Activated T-helper 1 cell treated with anti-CD3 and anti-CD28 coated beads, Interleukin-12 subunit alpha, Interleukin-12 subunit beta, Interleukin-2, Interleukin-4 antibody, amounts not matched to agents 30 ng/mL and 10 ng/mL and 1 ng/mL, durations not matched to agents 14 hours and 24 hours and 36 hours (primary cell): ENCODE results near the gene KRTAP19-6. TPM values are rescaled to one million over a fixed set of nuclear protein-coding genes. Genes with fewer than 3 reads are reported as not detected.

ENCODE experiments used
- DNase-seq: peaks from one replicate; pipeline ENCODE4 v3.0.0; 2021; ENCODE audit warnings: low spot score
- H3K27ac Mint-ChIP-seq: one replicate; pipeline ENCODE4 v1.8.0; 2021; ENCODE audit warnings: mild to moderate bottlenecking, mixed read lengths
- H3K27me3 Mint-ChIP-seq: one replicate; pipeline ENCODE4 v1.8.0; 2022; ENCODE audit warnings: mild to moderate bottlenecking, moderate library complexity, mixed read lengths; ENCODE audit not compliant: insufficient read depth
- H3K36me3 Mint-ChIP-seq: one replicate; pipeline ENCODE4 v1.8.0; 2021; ENCODE audit warnings: low read depth, mixed read lengths
- H3K4me1 Mint-ChIP-seq: one replicate; pipeline ENCODE4 v1.8.0; 2021; ENCODE audit warnings: low read depth, mixed read lengths
- H3K4me3 Mint-ChIP-seq: one replicate; pipeline ENCODE4 v1.8.0; 2021; ENCODE audit warnings: mild to moderate bottlenecking, moderate library complexity, mixed read lengths
- H3K9me3 Mint-ChIP-seq: one replicate; pipeline ENCODE4 v1.8.0; 2021; ENCODE audit warnings: mixed read lengths
- intact Hi-C: fragments of 100-400 bp; cut with micrococcal nuclease; formaldehyde crosslinking; loops from one replicate; pipeline ENCODE4 v1.15.1; 2024
- total RNA-seq: library from RNA; stranded (reverse); gene quantifications from 2 replicates; pipeline ENCODE4 v1.2.3, GENCODE V29; 2022

The KRTAP19-6 gene
- not detected in 2 replicates for total RNA-seq

- Mint-ChIP-seq H3K27ac (no peak within 1 kb of the TSS), H3K9me3 (peaks cover 3% of the 10 kb centered on the region), H3K4me3 (no peak within 1 kb of the TSS), H3K36me3 (no peaks in the 10 kb centered on the region), H3K4me1 (no peaks in the 10 kb centered on the region), H3K27me3 (no peaks in the 10 kb centered on the region)
- no peak for DNase-seq
- intact Hi-C loops, result no loop called here
Observed at GRCh38 chr21:30541764-30542163, at the start of gene KRTAP19-6. KRTAP19-6 (minus strand) TSS chr21:30541864; CDS start chr21:30541833, 31 bp downstream.

GRCh38 chr21:30590297-30590696, 48.6 kb upstream of the KRTAP19-6 start, which contains the start of gene KRTAP22-2:
KRTAP22-2 (minus strand) TSS chr21:30590397.
- DNase-seq, result no peak
- Mint-ChIP-seq H3K27ac (no peak within 1 kb of the TSS), H3K36me3 (no peaks in the 10 kb centered on the region), H3K27me3 (no peaks in the 10 kb centered on the region), H3K4me3 (no peak within 1 kb of the TSS), H3K4me1 (no peaks in the 10 kb centered on the region), H3K9me3 (no peaks in the 10 kb centered on the region)
- intact Hi-C loops, result no loop called here

GRCh38 chr21:30582870-30583269, 41.2 kb upstream of the KRTAP19-6 start:
- no peak for DNase-seq
- H3K27ac Mint-ChIP-seq, result no peak overlapping the region
- no peak overlapping the region for H3K4me3 Mint-ChIP-seq
- no peaks in the 10 kb centered on the region for H3K9me3 Mint-ChIP-seq
- H3K27me3 Mint-ChIP-seq, result no peaks in the 10 kb centered on the region
- no peaks in the 10 kb centered on the region for H3K36me3 Mint-ChIP-seq
- no peaks in the 10 kb centered on the region for H3K4me1 Mint-ChIP-seq
- intact Hi-C loops, result no loop called here

- no peak for DNase-seq
- H3K27ac Mint-ChIP-seq, result no peak overlapping the region
Observed at GRCh38 chr21:30580132-30580531, 38.5 kb upstream of the KRTAP19-6 start.

GRCh38 chr21:30579346-30579745, 37.7 kb upstream of the KRTAP19-6 start:
- Mint-ChIP-seq H3K4me1 (no peaks in the 10 kb centered on the region), H3K27me3 (no peaks in the 10 kb centered on the region), H3K36me3 (no peaks in the 10 kb centered on the region), H3K4me3 (no peak overlapping the region), H3K27ac (no peak overlapping the region), H3K9me3 (no peaks in the 10 kb centered on the region)
- intact Hi-C loops, result no loop called here
- DNase-seq, result no peak

More at GRCh38 chr21:30580132-30580531, 38.5 kb upstream of the KRTAP19-6 start:
- H3K4me1 Mint-ChIP-seq, result no peaks in the 10 kb centered on the region
- no peaks in the 10 kb centered on the region for H3K36me3 Mint-ChIP-seq
- H3K4me3 Mint-ChIP-seq, result no peak overlapping the region
- no peaks in the 10 kb centered on the region for H3K9me3 Mint-ChIP-seq
- intact Hi-C loops, result no loop called here
- no peaks in the 10 kb centered on the region for H3K27me3 Mint-ChIP-seq

GRCh38 chr21:30577766-30578165, 36.1 kb upstream of the KRTAP19-6 start:
- Mint-ChIP-seq H3K4me1 (no peaks in the 10 kb centered on the region), H3K36me3 (no peaks in the 10 kb centered on the region), H3K4me3 (no peak overlapping the region), H3K27me3 (no peaks in the 10 kb centered on the region), H3K27ac (no peak overlapping the region), H3K9me3 (no peaks in the 10 kb centered on the region)
- intact Hi-C loops, result no loop called here
- DNase-seq, result no peak

GRCh38 chr21:30567617-30568016, 26.0 kb upstream of the KRTAP19-6 start:
- no peaks in the 10 kb centered on the region for H3K36me3 Mint-ChIP-seq
- intact Hi-C loops, result no loop called here
- no peak overlapping the region for H3K27ac Mint-ChIP-seq
- no peak for DNase-seq
- H3K4me1 Mint-ChIP-seq, result no peaks in the 10 kb centered on the region
- H3K9me3 Mint-ChIP-seq, result no peaks in the 10 kb centered on the region
- H3K4me3 Mint-ChIP-seq, result no peak overlapping the region
- peaks cover 2% of the 10 kb centered on the region for H3K27me3 Mint-ChIP-seq

GRCh38 chr21:30563630-30564029, 22.0 kb upstream of the KRTAP19-6 start:
- H3K27me3 Mint-ChIP-seq, result no peaks in the 10 kb centered on the region
- H3K9me3 Mint-ChIP-seq, result no peaks in the 10 kb centered on the region
- intact Hi-C loops, result no loop called here
- no peaks in the 10 kb centered on the region for H3K36me3 Mint-ChIP-seq
- DNase-seq, result no peak
- H3K4me3 Mint-ChIP-seq, result no peak overlapping the region
- H3K27ac Mint-ChIP-seq, result no peak overlapping the region
- no peaks in the 10 kb centered on the region for H3K4me1 Mint-ChIP-seq

- H3K36me3 Mint-ChIP-seq, result no peaks in the 10 kb centered on the region
- H3K4me3 Mint-ChIP-seq, result no peak overlapping the region
- DNase-seq, result no peak
- intact Hi-C loops, result no loop called here
- H3K4me1 Mint-ChIP-seq, result no peaks in the 10 kb centered on the region
- no peak overlapping the region for H3K27ac Mint-ChIP-seq
- no peaks in the 10 kb centered on the region for H3K27me3 Mint-ChIP-seq
- no peaks in the 10 kb centered on the region for H3K9me3 Mint-ChIP-seq
Observed at GRCh38 chr21:30563072-30563471, 21.4 kb upstream of the KRTAP19-6 start.

GRCh38 chr21:30561957-30562356, 20.3 kb upstream of the KRTAP19-6 start:
- intact Hi-C loops, result no loop called here
- no peak overlapping the region for H3K27ac Mint-ChIP-seq
- H3K36me3 Mint-ChIP-seq, result no peaks in the 10 kb centered on the region
- no peak for DNase-seq
- H3K4me1 Mint-ChIP-seq, result no peaks in the 10 kb centered on the region
- no peak overlapping the region for H3K4me3 Mint-ChIP-seq
- H3K9me3 Mint-ChIP-seq, result no peaks in the 10 kb centered on the region
- no peaks in the 10 kb centered on the region for H3K27me3 Mint-ChIP-seq

- intact Hi-C loops, result no loop called here
- Mint-ChIP-seq H3K27ac (no peak within 1 kb of the TSS), H3K27me3 (no peaks in the 10 kb centered on the region), H3K9me3 (no peaks in the 10 kb centered on the region), H3K4me3 (no peak within 1 kb of the TSS), H3K4me1 (no peaks in the 10 kb centered on the region), H3K36me3 (no peaks in the 10 kb centered on the region)
- DNase-seq, result no peak
Observed at GRCh38 chr21:30561264-30561895, 19.7 kb upstream of the KRTAP19-6 start, which contains the start of gene KRTAP19-7. KRTAP19-7 (minus strand) TSS chr21:30561314; CDS start chr21:30561289, 25 bp downstream.

- Mint-ChIP-seq H3K4me3 (no peak overlapping the region), H3K9me3 (peaks cover 14% of the 10 kb centered on the region), H3K4me1 (no peaks in the 10 kb centered on the region), H3K27me3 (no peaks in the 10 kb centered on the region), H3K36me3 (no peaks in the 10 kb centered on the region), H3K27ac (no peak overlapping the region)
- intact Hi-C loops, result no loop called here
- no peak for DNase-seq
Observed at GRCh38 chr21:30555095-30555494, 13.4 kb upstream of the KRTAP19-6 start.

GRCh38 chr21:30552782-30553181, 11.1 kb upstream of the KRTAP19-6 start:
- no peak overlapping the region for H3K27ac Mint-ChIP-seq
- DNase-seq, result no peak
- no peak overlapping the region for H3K4me3 Mint-ChIP-seq
- H3K9me3 Mint-ChIP-seq, result peaks cover 14% of the 10 kb centered on the region
- no peaks in the 10 kb centered on the region for H3K36me3 Mint-ChIP-seq
- H3K4me1 Mint-ChIP-seq, result no peaks in the 10 kb centered on the region
- intact Hi-C loops, result no loop called here
- H3K27me3 Mint-ChIP-seq, result no peaks in the 10 kb centered on the region

- H3K27ac Mint-ChIP-seq, result no peak overlapping the region
Observed at GRCh38 chr21:30518876-30519275, 22.8 kb downstream of the KRTAP19-6 start.

More at GRCh38 chr21:30518876-30519275, 22.8 kb downstream of the KRTAP19-6 start:
- no peaks in the 10 kb centered on the region for H3K9me3 Mint-ChIP-seq
- no peak for DNase-seq
- H3K4me1 Mint-ChIP-seq, result no peaks in the 10 kb centered on the region
- H3K36me3 Mint-ChIP-seq, result no peaks in the 10 kb centered on the region
- H3K27me3 Mint-ChIP-seq, result no peaks in the 10 kb centered on the region
- intact Hi-C loops, result no loop called here
- H3K4me3 Mint-ChIP-seq, result no peak overlapping the region
